ENCODE measurements around the gene NRIP2. TPM values are rescaled to one million over a fixed set of nuclear protein-coding genes. Genes with fewer than 3 reads are reported as not detected.

The NRIP2 gene
- total RNA-seq: 0.14 TPM in 1 of 3 replicates, not detected in the others

DNA sequence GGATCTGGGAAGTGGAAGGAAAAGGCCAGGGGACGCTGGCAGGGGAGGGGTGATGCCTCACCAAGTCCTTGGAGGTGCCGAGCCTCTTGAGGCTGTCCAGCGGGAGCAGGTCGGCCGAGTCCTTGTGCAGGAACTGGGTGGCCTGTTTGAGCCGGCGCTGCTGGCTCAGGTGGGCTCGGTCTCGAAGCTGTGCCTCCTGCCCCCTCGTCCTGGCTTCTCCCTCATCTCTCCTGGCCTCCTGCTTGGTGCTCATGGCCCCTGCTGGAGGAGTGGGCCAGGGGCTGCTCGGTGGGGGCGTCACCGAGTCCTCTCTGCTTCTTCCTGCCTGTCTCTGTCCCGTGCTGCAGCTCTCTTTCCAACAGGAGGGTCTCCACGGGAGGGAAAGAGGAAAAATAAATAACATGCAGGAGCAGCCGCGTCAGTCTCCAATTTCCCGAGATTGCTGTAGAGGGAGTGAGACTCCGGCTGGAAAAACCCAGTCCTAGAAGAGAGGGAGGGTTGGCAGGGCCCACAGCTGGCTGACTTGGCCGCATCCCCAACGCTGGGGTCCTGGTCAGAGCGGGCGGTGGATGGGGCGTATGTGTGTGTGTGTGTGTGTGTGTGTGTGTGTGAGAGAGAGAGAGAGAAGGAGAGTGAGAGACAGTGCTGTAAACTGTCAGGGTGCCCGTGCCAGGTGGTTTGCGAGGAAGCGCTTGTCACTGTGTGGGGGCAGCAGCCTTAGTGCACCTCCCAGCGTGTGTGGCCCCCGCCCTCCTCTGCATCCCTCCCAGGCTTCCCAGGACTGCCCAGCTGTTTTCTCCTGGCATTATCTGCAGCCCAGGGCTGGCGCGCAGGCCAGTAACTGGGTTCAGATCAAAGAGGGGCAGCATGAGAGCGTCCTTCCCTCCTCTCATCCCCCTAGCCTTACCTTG lies at the start of gene NRIP2:
TSS of gene NRIP2 (minus strand) at position 455 of the 911 bp plus-strand sequence. CDS start at position 403, 52 bp downstream.
- TF ChIP-seq CTCF (IDR thresholded peaks at IDR 0.05; ENCODE audit: unreplicated experiment): no peak
- no peak within 1 kb of the TSS for H3K4me3 Mint-ChIP-seq
- peak within 1 kb of the TSS; percentile 70 for H3K27ac Mint-ChIP-seq
- no peaks in the 10 kb centered on the region for H3K27me3 Mint-ChIP-seq (ENCODE audit: low read depth)
- peak in 1 of 2 experiments; percentile 60 for DNase-seq (ENCODE audit: low spot score in 2 of 2, unreplicated experiment in 2 of 2)
- H3K9me3 Mint-ChIP-seq: no peaks in the 10 kb centered on the region
- H3K4me1 Mint-ChIP-seq: peaks cover 16% of the 10 kb centered on the region
- H3K36me3 Mint-ChIP-seq: peaks cover 9% of the 10 kb centered on the region

DNA sequence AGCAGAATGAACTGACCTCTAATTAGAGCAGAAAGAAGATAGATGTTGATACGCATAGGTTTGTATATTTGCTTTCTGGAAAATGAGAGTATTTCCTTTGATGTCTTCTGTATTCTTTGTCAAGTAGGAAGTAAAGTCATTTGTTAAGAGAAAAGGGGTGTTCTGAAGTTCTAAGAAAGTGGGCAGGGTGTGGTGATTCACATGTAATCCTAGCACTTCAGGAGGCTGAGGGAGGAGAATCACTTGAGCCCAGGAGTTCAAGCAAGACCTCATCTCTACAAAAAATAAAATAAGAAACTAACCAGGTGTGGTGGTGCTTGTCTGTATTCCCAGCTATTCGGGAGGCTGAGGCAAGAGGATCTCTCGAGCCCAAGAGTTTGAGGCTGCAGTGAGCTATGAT lies 45.0 kb upstream of the NRIP2 start:
- H3K36me3 Mint-ChIP-seq: peaks cover 11% of the 10 kb centered on the region
- no peak for TF ChIP-seq CTCF (IDR thresholded peaks at IDR 0.05; ENCODE audit: unreplicated experiment)
- H3K4me1 Mint-ChIP-seq: peaks cover 21% of the 10 kb centered on the region
- no peaks in the 10 kb centered on the region for H3K9me3 Mint-ChIP-seq
- H3K27ac Mint-ChIP-seq: no peak overlapping the region
- no peak for DNase-seq (ENCODE audit: low spot score in 2 of 2, unreplicated experiment in 2 of 2)
- H3K4me3 Mint-ChIP-seq: no peak overlapping the region
- H3K27me3 Mint-ChIP-seq (ENCODE audit: low read depth): no peaks in the 10 kb centered on the region

DNA sequence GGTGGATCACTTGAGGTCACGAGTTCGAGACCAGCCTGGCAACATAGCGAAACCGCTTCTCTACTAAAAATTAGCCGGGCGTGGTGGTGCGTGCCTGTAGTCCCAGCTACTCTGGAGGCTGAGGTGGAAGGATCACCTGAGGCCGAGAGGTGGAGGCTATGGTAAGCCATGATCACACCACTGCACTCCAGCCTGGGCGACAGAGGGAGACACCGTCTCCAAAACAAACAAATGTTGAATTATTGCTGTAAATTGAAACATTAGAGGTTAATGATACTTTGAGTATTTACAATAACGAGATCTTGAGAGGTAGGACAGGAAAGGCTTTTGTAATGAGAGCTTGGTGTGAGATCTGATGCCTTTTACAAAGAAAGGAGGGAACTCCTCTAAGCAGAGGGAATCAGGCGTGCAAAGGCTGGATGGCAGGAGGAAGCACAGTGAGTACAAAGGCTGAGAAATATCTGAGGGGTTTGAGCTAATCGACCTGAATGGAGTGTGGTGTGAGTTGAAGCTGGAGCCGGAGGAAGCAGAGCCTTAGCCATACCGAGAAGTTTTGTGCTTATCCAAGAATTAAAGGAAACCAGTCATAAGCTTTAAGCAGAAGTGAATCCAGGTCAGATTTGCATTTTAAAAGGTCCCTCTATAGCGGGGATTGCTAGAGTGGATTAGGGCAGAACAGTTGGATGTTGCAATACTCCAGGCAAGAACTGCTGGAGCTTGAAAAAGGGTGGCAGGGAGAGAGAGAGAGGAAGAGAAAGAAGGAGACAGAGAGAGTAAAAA lies 43.3 kb upstream of the NRIP2 start:
- H3K4me3 Mint-ChIP-seq: peak overlapping the region; percentile 99
- no peak for TF ChIP-seq CTCF (IDR thresholded peaks at IDR 0.05; ENCODE audit: unreplicated experiment)
- DNase-seq (ENCODE audit: low spot score in 2 of 2, unreplicated experiment in 2 of 2): no peak
- H3K27me3 Mint-ChIP-seq (ENCODE audit: low read depth): no peaks in the 10 kb centered on the region
- H3K36me3 Mint-ChIP-seq: peaks cover 6% of the 10 kb centered on the region
- no peaks in the 10 kb centered on the region for H3K9me3 Mint-ChIP-seq
- peaks cover 21% of the 10 kb centered on the region for H3K4me1 Mint-ChIP-seq
- peak overlapping the region; percentile 99 for H3K27ac Mint-ChIP-seq

DNA sequence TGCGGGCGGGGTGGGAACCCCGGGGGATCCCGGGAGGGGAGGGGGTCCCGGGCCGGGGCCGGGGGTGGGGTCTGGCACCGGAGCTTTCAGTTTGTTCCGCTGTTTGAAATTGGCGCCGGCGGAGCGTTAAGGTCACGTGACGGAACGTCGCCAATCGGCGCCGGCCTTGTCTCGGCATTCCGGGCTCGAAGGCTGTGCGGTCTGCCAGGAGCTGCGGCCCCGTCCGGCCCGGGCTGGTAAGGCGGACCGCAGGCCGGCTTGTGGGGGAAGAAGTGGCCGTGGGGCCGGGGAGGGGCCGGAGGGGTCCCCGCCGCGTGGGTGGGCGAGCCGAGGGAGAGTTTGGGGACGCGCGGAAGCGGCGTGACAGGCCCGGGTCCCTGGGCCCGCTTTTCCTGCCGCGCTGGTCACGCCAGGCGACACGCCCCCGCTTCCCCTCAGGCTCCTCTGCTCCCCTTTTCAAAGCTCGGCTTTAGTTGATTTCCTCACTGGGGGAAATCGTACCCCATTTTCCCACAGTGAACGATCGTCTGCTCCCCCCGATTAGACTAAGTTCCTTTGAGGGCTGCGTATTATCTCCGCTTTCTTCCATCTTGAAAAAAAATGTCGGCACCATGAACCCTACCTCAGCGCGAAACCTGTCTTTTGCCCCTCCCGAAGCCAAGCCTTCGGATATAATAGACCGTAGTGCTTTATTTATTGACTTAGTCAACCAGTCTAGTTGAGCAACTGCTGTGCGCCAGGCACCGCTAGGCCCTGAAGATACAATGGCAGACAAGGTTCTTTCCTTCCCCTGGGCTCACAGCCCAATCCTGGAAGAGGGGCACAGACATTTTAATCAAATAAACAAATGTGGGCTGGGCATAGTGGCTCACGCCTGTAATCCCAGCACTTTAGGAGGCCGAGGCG lies 42.5 kb upstream of the NRIP2 start, which contains the start of the genes FOXM1 and RHNO1:
TSS of gene FOXM1 (minus strand) at position 128 of the 906 bp plus-strand sequence. CDS start 2,696 bp downstream, outside the sequence.
TSS of gene RHNO1 (plus strand) at position 177 of the 906 bp plus-strand sequence. CDS start 8,144 bp downstream, outside the sequence.
- peaks cover 21% of the 10 kb centered on the region for H3K4me1 Mint-ChIP-seq
- no peak for TF ChIP-seq CTCF (IDR thresholded peaks at IDR 0.05; ENCODE audit: unreplicated experiment)
- peak; percentile 87 to 94 for DNase-seq (ENCODE audit: low spot score in 2 of 2, unreplicated experiment in 2 of 2)
- peaks cover 6% of the 10 kb centered on the region for H3K36me3 Mint-ChIP-seq
- H3K4me3 Mint-ChIP-seq: peak within 1 kb of the TSS; percentile 99
- H3K27ac Mint-ChIP-seq: peak within 1 kb of the TSS; percentile 99
- no peaks in the 10 kb centered on the region for H3K9me3 Mint-ChIP-seq
- H3K27me3 Mint-ChIP-seq (ENCODE audit: low read depth): no peaks in the 10 kb centered on the region

All from mesothelial cell of epicardium (in vitro differentiated cells).